ENCODE measurements around the gene SLC45A2. TPM values are rescaled to one million over a fixed set of nuclear protein-coding genes. Genes with fewer than 3 reads are reported as not detected.

The SLC45A2 gene
- total and polyA plus RNA-seq, 10 donors = 0.07 to 0.74 TPM; not detected in 8

- Histone ChIP-seq H3K27ac (no peak overlapping the region), H3K4me1 (peaks cover 0 to 4% (median 0%) of the 10 kb centered on the region in 6 donors), H3K36me3 (no peaks in the 10 kb centered on the region), H3K27me3 (replicated peaks in 1 of 7) (no peaks in the 10 kb centered on the region), H3K9me3 (no peaks in the 10 kb centered on the region), H3K4me3 (no peak overlapping the region)
- 48 to 60% (median 53%) methylated on average over 10 of the region's 10 CpGs for WGBS, 5 donors
- TF ChIP-seq POLR2AphosphoS5 (IDR thresholded peaks at IDR 0.05) (no peak), POLR2A (IDR thresholded peaks at IDR 0.05) (no peak), CTCF (IDR thresholded peaks at IDR 0.05 in 8 of 11, conservative IDR thresholded peaks at IDR 0.05 in 3 of 11) (peak in 8 of 11 experiments; percentile 16 to 58 (median 48))
- intact Hi-C loops (cut with DNase I; ENCODE audit: low total_unique reads) = no loop called here
- no peak for DNase-seq
Observed at GRCh38 chr5:33969572-33970452, 14.7 kb downstream of the SLC45A2 start.

- Histone ChIP-seq H3K27ac (no peak overlapping the region), H3K27me3 (replicated peaks in 1 of 7) (no peaks in the 10 kb centered on the region), H3K9me3 (no peaks in the 10 kb centered on the region), H3K36me3 (no peaks in the 10 kb centered on the region), H3K4me1 (no peaks in the 10 kb centered on the region), H3K4me3 (no peak overlapping the region)
- WGBS, 5 donors = 71 to 82% (median 78%) methylated on average over 3 of the region's 3 CpGs
- TF ChIP-seq POLR2AphosphoS5 (IDR thresholded peaks at IDR 0.05) (no peak), CTCF (IDR thresholded peaks at IDR 0.05 in 8 of 11, conservative IDR thresholded peaks at IDR 0.05 in 3 of 11) (no peak), POLR2A (IDR thresholded peaks at IDR 0.05) (no peak)
- DNase-seq = no peak
- intact Hi-C loops (cut with DNase I; ENCODE audit: low total_unique reads) = no loop called here
Observed at GRCh38 chr5:33968211-33969005, 16.1 kb downstream of the SLC45A2 start.

GRCh38 chr5:33966805-33967204, 17.7 kb downstream of the SLC45A2 start:
- no peaks in the 10 kb centered on the region for H3K9me3 ChIP-seq
- H3K27ac ChIP-seq = no peak overlapping the region
- H3K4me1 ChIP-seq = no peaks in the 10 kb centered on the region
- intact Hi-C loops (cut with DNase I; ENCODE audit: low total_unique reads) = no loop called here
- DNase-seq = no peak
- no peaks in the 10 kb centered on the region for H3K36me3 ChIP-seq
- no peak overlapping the region for H3K4me3 ChIP-seq
- 66 to 87% (median 82%) methylated on average over 2 of the region's 2 CpGs for WGBS, 5 donors
- TF ChIP-seq POLR2AphosphoS5 (IDR thresholded peaks at IDR 0.05) (no peak), POLR2A (IDR thresholded peaks at IDR 0.05) (no peak), CTCF (IDR thresholded peaks at IDR 0.05 in 8 of 11, conservative IDR thresholded peaks at IDR 0.05 in 3 of 11) (no peak)
- no peaks in the 10 kb centered on the region for H3K27me3 ChIP-seq (replicated peaks in 1 of 7)
